GM18858 (cell line): ENCODE results near the gene UVRAG.
A peak's percentile ranks its signal among the peaks of the same experiment; 100 is the strongest.

Source experiments
- ATAC-seq: cut with Tn5 transposase; IDR thresholded peaks from one replicate; pipeline ENCODE4 v1.9.1; 2021; ENCODE audit not compliant: unreplicated experiment

Gene UVRAG

GRCh38 chr11:75996523-75997442 is 181.8 kb downstream of the UVRAG start:
- no peak for ATAC-seq

DNA sequence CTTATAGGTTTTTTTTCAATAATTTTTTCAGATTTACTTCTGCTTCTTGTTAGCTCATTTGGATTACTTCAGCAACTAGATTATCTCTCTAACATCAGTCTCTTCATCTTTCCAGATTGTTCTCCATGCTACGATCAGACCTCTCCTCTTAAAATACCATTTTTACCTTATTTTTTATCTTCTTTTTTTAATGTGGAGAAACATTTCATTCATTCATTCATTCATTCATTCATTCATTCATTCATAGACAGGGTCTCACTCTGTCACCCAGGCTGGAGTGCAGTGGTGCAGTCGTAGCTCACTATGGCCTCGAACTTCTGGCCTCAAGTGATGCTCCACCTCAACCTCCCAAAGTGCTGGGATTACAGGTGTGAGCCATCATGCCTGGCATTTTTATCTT is 189.4 kb downstream of the UVRAG start:
- no peak for ATAC-seq

- ATAC-seq = no peak
These were observed 190.7 kb downstream of the UVRAG start for GRCh38 chr11:76005756-76006155.

DNA sequence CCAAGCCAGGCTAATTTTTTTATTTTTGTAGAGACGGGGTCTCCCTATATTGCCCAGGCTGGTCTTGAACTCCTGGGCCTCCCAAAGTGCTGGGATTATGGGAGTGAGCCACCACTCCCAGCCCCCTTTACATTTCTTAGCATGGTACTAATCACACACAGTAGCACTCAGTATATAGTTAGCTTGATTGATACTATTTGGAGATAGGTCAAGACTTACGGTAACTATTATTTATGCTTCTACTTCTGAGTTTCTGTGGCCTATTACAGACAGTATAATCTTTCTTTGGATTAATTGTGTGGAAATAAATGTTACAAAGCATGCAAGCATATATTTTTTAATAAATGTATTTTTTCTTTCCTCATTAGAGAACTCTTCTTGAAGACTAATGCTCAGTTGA is 192.2 kb downstream of the UVRAG start:
- ATAC-seq = no peak

DNA sequence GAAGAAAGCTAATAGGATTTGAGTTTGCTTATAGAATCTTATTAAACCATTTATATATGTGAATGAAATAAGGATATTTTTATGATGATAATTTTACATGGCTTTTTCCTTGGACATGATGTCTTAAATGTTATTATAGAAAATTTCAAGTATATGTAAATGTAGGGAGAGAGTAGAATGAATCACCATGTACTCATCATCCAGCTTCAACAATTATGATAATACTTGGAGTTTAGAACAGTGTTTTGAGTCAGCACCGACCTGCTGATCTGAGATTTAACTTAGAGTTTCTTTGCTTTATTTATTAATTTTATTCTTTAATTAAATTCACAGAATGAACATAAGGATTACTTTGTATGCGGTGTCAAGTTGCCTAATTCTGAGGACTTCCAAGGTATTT is 193.5 kb downstream of the UVRAG start:
- no peak for ATAC-seq

DNA sequence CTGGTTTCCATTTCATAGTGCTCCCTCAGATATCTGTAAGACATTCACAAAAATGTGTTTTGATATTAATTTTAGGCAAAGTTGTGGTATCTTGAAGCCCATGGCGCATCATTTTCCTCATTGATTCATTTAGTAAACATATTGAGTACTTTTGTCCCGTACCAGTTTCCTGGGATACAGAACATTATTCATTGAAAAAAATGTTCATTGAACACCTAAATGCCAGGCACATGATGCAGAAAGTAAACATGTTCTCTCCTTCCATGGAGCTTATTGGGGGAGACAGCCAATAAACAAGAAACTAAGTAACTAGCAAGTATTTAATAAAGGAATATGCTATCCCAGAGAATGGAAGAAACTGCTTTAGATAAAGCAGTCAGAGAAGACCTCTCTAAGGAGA is 195.0 kb downstream of the UVRAG start:
- ATAC-seq = no peak

GRCh38 chr11:76013526-76013925 is 198.5 kb downstream of the UVRAG start:
- ATAC-seq = no peak

DNA sequence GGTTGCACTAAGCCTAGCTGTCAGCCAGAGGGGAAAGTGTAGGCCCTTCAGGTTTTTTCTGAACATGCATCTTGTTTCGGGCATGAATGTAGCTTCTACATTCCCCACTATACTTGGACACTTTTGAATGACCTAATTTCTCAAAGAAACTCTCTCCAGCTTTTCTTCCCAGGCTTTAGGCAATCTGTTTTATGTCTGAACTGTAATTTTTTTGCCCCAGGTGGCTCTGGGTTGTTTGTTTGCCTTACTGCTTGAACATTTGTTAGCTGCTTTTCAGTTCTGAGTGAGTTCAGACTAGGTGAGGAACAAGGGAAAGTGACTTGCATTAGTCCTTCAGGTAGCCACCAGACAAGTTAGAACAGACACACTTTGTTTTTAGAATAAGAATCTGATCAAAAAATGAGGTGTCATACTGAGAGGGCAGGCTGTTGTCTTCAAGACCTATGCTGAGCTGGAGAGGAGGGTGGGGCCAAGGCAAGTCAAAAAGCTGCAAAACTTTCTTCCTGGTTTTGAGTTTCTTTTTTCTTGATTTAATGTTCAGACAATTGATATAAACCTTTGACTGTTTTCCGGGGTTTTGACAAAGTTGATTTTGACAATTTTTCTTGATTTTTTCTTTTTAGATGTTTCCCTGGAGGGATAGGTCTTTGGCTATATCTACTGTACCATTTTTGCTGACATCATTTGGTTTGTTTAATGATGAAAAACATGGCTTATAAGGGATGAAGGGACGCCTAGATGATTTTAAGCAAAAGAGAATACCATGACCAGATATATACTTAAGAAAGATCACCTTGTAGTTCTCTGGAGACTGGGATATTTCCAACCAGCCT is 208.4 kb downstream of the UVRAG start:
- no peak for ATAC-seq

DNA sequence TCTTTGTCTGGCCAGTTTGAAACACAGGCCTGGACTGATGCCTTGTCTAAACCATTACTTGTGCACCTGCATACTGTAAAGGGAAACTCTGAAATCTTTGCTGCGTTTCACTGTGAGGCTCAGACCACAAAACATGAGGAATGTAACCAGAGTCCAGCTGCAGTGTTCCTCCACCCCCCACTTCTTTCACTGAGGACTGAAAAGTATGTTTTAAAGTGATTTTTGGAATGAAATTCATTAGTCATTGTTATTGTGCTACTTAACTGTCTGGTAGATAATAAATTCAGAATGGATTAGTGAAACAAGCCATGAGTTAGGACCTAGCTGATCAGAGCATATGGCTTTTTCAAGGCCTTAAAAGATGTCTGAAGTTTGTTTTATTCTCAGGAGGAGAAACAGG is 210.1 kb downstream of the UVRAG start:
- ATAC-seq = peak; percentile 47

- no peak for ATAC-seq
These were observed 210.8 kb downstream of the UVRAG start for GRCh38 chr11:76025817-76026216.

DNA sequence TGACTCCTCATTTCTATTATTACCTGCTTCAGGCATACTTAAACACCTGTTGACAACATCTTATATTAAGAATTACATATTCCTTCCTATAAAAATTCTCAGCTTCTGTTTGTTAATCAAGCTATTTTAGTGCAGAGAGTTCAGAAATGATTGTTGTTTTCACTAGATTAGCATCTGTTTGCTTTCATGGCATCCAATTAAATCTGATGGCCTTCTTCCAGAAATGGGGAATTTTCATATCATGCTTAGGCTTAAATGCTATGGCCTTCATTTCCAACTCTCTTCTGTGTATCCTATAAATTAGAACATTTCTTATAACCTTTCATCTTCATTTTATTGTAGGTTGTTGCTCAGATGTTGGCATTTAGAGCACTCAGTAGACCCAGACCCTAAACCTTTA is 211.3 kb downstream of the UVRAG start:
- ATAC-seq = no peak

DNA sequence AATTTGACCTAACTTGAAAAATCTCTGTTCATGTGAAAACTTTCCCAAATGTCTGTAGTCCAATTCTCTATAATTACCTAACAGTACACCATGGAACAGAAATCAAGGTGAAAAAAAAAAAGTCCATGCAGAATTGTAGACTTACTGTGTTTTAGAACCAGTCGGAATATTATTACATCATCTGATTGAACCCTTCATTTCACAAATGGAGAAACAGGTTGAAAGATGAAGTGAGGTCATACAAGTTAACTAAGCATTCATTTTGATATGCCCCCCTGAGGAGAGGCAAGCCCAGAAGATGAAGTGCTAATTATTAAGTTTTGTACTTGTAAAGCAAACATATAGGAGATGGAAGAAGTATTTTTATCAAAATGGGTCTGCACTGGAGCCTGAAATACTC is 211.9 kb downstream of the UVRAG start:
- ATAC-seq = no peak

DNA sequence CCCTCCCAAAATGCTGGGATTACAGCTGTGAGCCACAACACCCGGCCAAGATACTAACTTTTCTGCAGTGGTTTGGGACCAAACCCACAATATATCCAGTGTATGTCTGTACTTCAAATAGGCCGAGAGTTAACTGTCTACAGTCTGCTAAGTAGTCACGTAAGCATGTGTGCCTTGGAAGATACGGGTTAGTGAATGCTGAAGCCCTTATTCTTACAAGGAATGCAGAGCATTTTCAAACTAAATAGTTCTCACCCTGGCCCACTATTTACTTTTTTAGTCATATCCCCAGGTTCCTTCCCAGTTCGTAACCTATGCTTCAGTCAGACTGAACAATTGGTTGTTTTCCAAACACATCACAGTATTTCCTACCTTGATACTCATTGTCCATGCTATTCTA is 215.3 kb downstream of the UVRAG start:
- no peak for ATAC-seq

DNA sequence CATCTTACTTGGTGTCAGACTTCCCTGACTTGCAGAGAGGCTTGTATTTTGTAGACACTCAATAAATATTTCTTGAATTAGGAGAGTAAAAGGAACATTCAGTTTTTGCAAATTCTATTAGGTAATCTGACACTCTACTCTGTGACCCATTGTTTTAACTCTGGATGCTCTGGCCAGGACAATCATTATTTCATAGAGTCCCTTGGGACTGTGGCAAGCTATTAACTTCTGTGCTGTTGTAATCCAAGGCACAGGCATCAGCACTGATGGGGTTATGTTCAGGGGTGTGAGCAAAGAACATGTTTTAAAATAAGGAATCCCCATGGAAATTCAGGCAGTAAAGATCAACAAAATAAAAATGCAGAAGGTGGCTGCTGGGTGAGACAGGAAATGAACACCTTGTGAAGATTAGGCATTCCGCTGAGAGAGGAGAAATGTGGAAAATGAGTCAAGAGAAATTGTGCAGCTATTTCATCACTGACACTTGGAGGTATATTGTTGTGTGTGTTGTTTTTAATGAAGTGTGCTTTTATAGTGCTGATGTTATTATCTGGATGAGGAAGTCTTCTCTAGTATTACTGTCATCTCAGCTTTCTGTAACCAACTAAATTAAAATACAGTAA is 216.1 kb downstream of the UVRAG start:
- no peak for ATAC-seq

- ATAC-seq = no peak
These were observed 218.7 kb downstream of the UVRAG start for GRCh38 chr11:76033699-76034098.

DNA sequence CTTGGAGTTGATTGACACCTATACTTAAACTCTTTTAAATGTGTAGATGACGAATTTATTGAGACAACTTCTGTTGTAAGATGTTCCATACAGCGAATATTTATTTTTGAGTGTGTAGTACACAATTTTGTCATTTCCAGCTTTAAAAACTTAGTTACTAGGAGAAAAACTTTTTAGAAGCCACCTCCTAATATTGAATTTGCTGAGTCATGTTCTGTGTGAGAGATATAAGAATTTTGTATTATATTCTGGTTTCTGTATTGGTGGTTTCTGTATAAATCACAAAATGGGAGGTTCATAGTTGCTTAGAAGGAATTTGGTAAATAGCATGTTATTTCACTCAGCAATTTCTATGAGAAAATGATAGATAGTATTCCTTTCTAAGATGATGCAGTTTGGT is 220.0 kb downstream of the UVRAG start:
- ATAC-seq = no peak

DNA sequence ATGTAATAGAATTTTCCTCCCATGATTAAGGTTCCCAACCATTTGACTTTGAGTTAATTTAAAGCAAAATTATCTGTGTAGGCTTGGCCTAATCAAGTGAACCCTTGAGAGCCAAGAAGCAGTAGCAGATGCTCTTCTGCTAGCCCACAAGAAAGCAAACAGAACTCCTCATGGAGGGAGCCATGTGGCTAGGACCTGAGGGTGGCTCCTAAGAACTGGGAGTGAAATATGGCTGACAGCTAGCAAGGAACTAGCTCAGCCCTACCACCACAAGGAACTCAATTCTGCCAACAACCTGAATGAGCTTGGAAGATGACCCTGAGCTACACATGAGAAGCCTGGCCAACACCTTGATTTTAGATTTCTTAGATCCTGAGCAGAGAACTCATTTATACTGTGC is 223.6 kb downstream of the UVRAG start:
- no peak for ATAC-seq

- ATAC-seq = no peak
These were observed 226.2 kb downstream of the UVRAG start for GRCh38 chr11:76041208-76041607.

- ATAC-seq = no peak
These were observed 229.8 kb downstream of the UVRAG start for GRCh38 chr11:76044750-76045320.

DNA sequence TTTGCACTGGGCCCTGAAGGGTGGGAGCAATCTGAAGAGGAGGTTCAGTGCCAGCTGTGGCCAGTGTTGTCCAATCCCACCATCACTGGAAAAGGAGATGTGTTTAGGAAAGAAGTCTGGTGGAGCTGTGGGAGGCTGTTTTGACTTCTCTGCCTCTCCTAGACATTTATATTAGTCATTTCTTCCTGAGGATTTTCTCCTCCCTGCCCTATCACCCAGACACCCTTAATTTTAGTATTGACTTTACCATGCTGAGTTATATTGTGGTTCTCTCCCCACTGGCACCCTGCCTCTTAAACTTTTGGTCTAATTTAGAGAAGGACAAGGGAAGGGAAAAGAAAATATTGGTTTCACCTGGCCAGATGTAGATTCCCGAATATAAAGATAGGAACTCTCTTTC is 232.2 kb downstream of the UVRAG start:
- ATAC-seq = no peak

DNA sequence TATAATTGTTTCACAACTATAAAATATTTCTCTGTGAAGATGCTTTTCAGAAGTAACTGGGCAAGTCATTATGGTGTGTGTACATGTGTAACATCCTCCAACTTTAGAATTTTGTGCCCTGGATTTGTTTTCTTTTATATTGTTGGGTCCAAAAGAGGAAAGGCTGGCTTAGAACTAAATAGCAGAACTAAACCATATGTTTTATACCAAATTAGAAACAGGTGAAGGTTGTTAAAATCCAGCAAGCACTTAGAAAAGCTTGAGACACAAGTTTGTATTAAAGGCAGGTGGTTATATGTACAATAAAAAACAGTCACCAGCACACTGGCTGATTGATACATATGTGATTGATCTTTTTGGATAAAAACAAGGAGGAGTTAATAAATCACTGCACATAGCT is 232.8 kb downstream of the UVRAG start:
- ATAC-seq = no peak
